Hematopoietic multipotent progenitor cell treated with erythropoietin and hydrocortisone succinate and interleukin-3 and kit ligand, for 6 days (in vitro differentiated cells): ENCODE results near the gene TBCD.

ENCODE experiments used
- DNase-seq: peaks from one replicate; pipeline ENCODE4 v3.0.0-alpha.2; 2015

Gene TBCD

GRCh38 chr17:82835766-82836512 is 84.1 kb downstream of the TBCD start:
- DNase-seq, result no peak

- no peak for DNase-seq
Measured at GRCh38 chr17:82836823-82837357, 85.0 kb downstream of the TBCD start.

- DNase-seq, result no peak
Measured at GRCh38 chr17:82837586-82838320, 85.9 kb downstream of the TBCD start.

- peak; percentile 63 for DNase-seq
Measured at GRCh38 chr17:82838386-82839063, 86.7 kb downstream of the TBCD start.

- DNase-seq, result no peak
Measured at GRCh38 chr17:82839617-82840292, 87.9 kb downstream of the TBCD start, which contains the start of gene ZNF750. ZNF750 (minus strand) TSS chr17:82840022; CDS start chr17:82832454, 7,568 bp downstream.

- DNase-seq, result no peak
Measured at GRCh38 chr17:82840431-82840831, 88.6 kb downstream of the TBCD start.

GRCh38 chr17:82841921-82842596 is 90.2 kb downstream of the TBCD start:
- DNase-seq, result no peak

GRCh38 chr17:82843904-82844680 is 92.2 kb downstream of the TBCD start:
- DNase-seq, result no peak

GRCh38 chr17:82844796-82845162 is 92.9 kb downstream of the TBCD start:
- DNase-seq, result no peak

- DNase-seq, result no peak
Measured at GRCh38 chr17:82845163-82845807, 93.4 kb downstream of the TBCD start.

GRCh38 chr17:82846061-82846691 is 94.3 kb downstream of the TBCD start:
- DNase-seq, result no peak

- DNase-seq, result peak; percentile 22
Measured at GRCh38 chr17:82848022-82848592, 96.2 kb downstream of the TBCD start.

- DNase-seq, result peak; percentile 41
Measured at GRCh38 chr17:82849076-82849945, 97.4 kb downstream of the TBCD start.

- DNase-seq, result no peak
Measured at GRCh38 chr17:82851381-82851780, 99.5 kb downstream of the TBCD start.

- no peak for DNase-seq
Measured at GRCh38 chr17:82854226-82854625, 102.4 kb downstream of the TBCD start.

- no peak for DNase-seq
Measured at GRCh38 chr17:82856361-82856760, 104.5 kb downstream of the TBCD start.

- DNase-seq, result no peak
Measured at GRCh38 chr17:82858376-82859126, 106.7 kb downstream of the TBCD start.
